Measurements from ENCODE around the gene PKHD1.

- TF ChIP-seq FOXK2 (IDR thresholded peaks at IDR 0.05) (no peak), SP1 (IDR thresholded peaks at IDR 0.05) (no peak), ZNF384 (IDR thresholded peaks at IDR 0.05) (no peak), ARNT (IDR thresholded peaks at IDR 0.05) (no peak), TARDBP (IDR thresholded peaks at IDR 0.05) (no peak), HDGF (IDR thresholded peaks at IDR 0.05; ENCODE audit: borderline replicate concordance) (no peak), FOXM1 (IDR thresholded peaks at IDR 0.05; ENCODE audit: borderline replicate concordance) (no peak), BHLHE40 (IDR thresholded peaks at IDR 0.05; ENCODE audit: borderline replicate concordance) (no peak), ELF4 (IDR thresholded peaks at IDR 0.05) (no peak), FOXA1 (IDR thresholded peaks at IDR 0.05) (no peak)
Observed at GRCh38 chr6:51846531-51846930, 240.9 kb downstream of the PKHD1 start.
